AG10803 (cell line): ENCODE results near the gene CCDC127.

ENCODE experiments used
- DNase-seq: peaks from one replicate; pipeline ENCODE4 v3.0.0; 2010; ENCODE audit warnings: low read depth
- H3K4me3 ChIP-seq: 2 replicates; pipeline ENCODE4 v1.5.1; 2011; ENCODE audit warnings: mild to moderate bottlenecking, low read length, control low read depth
- CTCF ChIP-seq: conservative IDR thresholded peaks from 2 replicates; pipeline ENCODE4 v1.5.1; 2011; ENCODE audit warnings: mild to moderate bottlenecking, low read length, control low read depth, inconsistent platforms

Gene CCDC127

GRCh38 chr5:206927-207536 lies 10.9 kb downstream of the CCDC127 start:
- H3K4me3 ChIP-seq = no peak overlapping the region
- DNase-seq = no peak
- TF ChIP-seq CTCF = no peak

- TF ChIP-seq CTCF = no peak
- H3K4me3 ChIP-seq = no peak overlapping the region
- no peak for DNase-seq
These were observed 11.5 kb downstream of the CCDC127 start for GRCh38 chr5:206406-206805.

- no peak overlapping the region for H3K4me3 ChIP-seq
- no peak for TF ChIP-seq CTCF
- DNase-seq = no peak
These were observed 12.8 kb downstream of the CCDC127 start for GRCh38 chr5:204966-205670.

GRCh38 chr5:204462-204861 lies 13.5 kb downstream of the CCDC127 start:
- no peak for DNase-seq
- no peak overlapping the region for H3K4me3 ChIP-seq
- no peak for TF ChIP-seq CTCF

GRCh38 chr5:204001-204400 lies 14.0 kb downstream of the CCDC127 start:
- no peak for DNase-seq
- no peak for TF ChIP-seq CTCF
- H3K4me3 ChIP-seq = no peak overlapping the region

GRCh38 chr5:203246-203930 lies 14.6 kb downstream of the CCDC127 start:
- H3K4me3 ChIP-seq = no peak overlapping the region
- no peak for TF ChIP-seq CTCF
- DNase-seq = no peak

GRCh38 chr5:201672-202071 lies 16.3 kb downstream of the CCDC127 start:
- no peak for DNase-seq
- no peak overlapping the region for H3K4me3 ChIP-seq
- TF ChIP-seq CTCF = no peak
